GM19035 (cell line): ENCODE data around the gene CASQ2.
A peak's percentile ranks its signal among the peaks of the same experiment; 100 is the strongest.
"Not testable (repeated sequence)": the region's sequence is repeated elsewhere in the genome, so short reads cannot be mapped to it uniquely, and the experiment has no call there.

ENCODE experiments used
- ATAC-seq: cut with Tn5 transposase; IDR thresholded peaks from one replicate; pipeline ENCODE4 v1.9.1; 2021; ENCODE audit not compliant: unreplicated experiment

The CASQ2 gene

GRCh38 chr1:115781343-115781742, 12.8 kb upstream of the CASQ2 start:
- ATAC-seq, result no peak

GRCh38 chr1:115780655-115781054, 12.1 kb upstream of the CASQ2 start:
- ATAC-seq, result not testable (repeated sequence)

GRCh38 chr1:115779075-115779474, 10.6 kb upstream of the CASQ2 start:
- ATAC-seq, result not testable (repeated sequence)

GRCh38 chr1:115771847-115772457, 3.4 kb upstream of the CASQ2 start:
- peak; percentile 89 for ATAC-seq

- ATAC-seq, result peak; percentile 25
Observed at GRCh38 chr1:115771094-115771846, 2.8 kb upstream of the CASQ2 start.

GRCh38 chr1:115767403-115767802, 1.1 kb downstream of the CASQ2 start:
- no peak for ATAC-seq

- ATAC-seq, result no peak
Observed at GRCh38 chr1:115765091-115765490, 3.4 kb downstream of the CASQ2 start.

- no peak for ATAC-seq
Observed at GRCh38 chr1:115764541-115764940, 4.0 kb downstream of the CASQ2 start.

- ATAC-seq, result no peak
Observed at GRCh38 chr1:115762779-115763178, 5.7 kb downstream of the CASQ2 start.

- ATAC-seq, result no peak
Observed at GRCh38 chr1:115761601-115762302, 6.8 kb downstream of the CASQ2 start.

GRCh38 chr1:115757856-115758255, 10.7 kb downstream of the CASQ2 start:
- ATAC-seq, result no peak

GRCh38 chr1:115757326-115757725, 11.2 kb downstream of the CASQ2 start:
- ATAC-seq, result no peak

GRCh38 chr1:115755456-115756370, 12.8 kb downstream of the CASQ2 start:
- ATAC-seq, result no peak

- no peak for ATAC-seq
Observed at GRCh38 chr1:115753830-115754229, 14.7 kb downstream of the CASQ2 start.

GRCh38 chr1:115753361-115753760, 15.2 kb downstream of the CASQ2 start:
- ATAC-seq, result no peak

- no peak for ATAC-seq
Observed at GRCh38 chr1:115748401-115749150, 19.9 kb downstream of the CASQ2 start.

GRCh38 chr1:115746021-115746690, 22.4 kb downstream of the CASQ2 start:
- no peak for ATAC-seq

- ATAC-seq, result no peak
Observed at GRCh38 chr1:115744646-115745275, 23.8 kb downstream of the CASQ2 start.

- no peak for ATAC-seq
Observed at GRCh38 chr1:115740811-115741210, 27.7 kb downstream of the CASQ2 start.
